Measurements from ENCODE around the gene GCK. TPM values are rescaled to one million over a fixed set of nuclear protein-coding genes. Genes with fewer than 3 reads are reported as not detected.

GCK gene
- total RNA-seq, 4 donors from 2014 or later, result 0.52 TPM; not detected in 3

DNA sequence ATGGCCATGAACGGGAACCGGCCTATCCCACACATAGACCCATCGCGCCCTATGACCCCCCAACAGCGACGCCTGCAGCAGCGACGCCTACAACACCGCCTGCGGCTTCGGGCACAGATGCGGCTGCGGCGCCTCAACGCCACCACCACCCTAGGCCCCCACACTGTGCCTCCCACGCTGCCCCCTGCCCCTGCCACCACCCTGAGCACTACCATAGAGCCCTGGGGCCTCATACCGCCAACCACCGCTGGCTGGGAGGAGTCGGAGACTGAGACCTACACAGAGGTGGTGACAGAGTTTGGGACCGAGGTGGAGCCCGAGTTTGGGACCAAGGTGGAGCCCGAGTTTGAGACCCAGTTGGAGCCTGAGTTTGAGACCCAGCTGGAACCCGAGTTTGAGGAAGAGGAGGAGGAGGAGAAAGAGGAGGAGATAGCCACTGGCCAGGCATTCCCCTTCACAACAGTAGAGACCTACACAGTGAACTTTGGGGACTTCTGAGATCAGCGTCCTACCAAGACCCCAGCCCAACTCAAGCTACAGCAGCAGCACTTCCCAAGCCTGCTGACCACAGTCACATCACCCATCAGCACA lies 75.4 kb downstream of the GCK start:
- no peak overlapping the region for H3K4me3 ChIP-seq
- 90% methylated on average over 15 of the region's 24 CpGs for WGBS
- DNase-seq (ENCODE audit: low spot score in 2 of 2), result no peak
- no peaks in the 10 kb centered on the region for H3K9me3 ChIP-seq
- no peak overlapping the region for H3K27ac ChIP-seq
- H3K4me1 ChIP-seq, result peaks cover 7% of the 10 kb centered on the region
- TF ChIP-seq EP300 (IDR thresholded peaks at IDR 0.05), result no peak
- TF ChIP-seq, protein P1, sequence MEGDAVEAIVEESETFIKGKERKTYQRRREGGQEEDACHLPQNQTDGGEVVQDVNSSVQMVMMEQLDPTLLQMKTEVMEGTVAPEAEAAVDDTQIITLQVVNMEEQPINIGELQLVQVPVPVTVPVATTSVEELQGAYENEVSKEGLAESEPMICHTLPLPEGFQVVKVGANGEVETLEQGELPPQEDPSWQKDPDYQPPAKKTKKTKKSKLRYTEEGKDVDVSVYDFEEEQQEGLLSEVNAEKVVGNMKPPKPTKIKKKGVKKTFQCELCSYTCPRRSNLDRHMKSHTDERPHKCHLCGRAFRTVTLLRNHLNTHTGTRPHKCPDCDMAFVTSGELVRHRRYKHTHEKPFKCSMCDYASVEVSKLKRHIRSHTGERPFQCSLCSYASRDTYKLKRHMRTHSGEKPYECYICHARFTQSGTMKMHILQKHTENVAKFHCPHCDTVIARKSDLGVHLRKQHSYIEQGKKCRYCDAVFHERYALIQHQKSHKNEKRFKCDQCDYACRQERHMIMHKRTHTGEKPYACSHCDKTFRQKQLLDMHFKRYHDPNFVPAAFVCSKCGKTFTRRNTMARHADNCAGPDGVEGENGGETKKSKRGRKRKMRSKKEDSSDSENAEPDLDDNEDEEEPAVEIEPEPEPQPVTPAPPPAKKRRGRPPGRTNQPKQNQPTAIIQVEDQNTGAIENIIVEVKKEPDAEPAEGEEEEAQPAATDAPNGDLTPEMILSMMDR (IDR thresholded peaks at IDR 0.05), result no peak
- TF ChIP-seq POLR2A (IDR thresholded peaks at IDR 0.05), result no peak
- no peak for TF ChIP-seq POLR2AphosphoS5 (IDR thresholded peaks at IDR 0.05)
- no peaks in the 10 kb centered on the region for H3K27me3 ChIP-seq
- peaks cover 90% of the 10 kb centered on the region for H3K36me3 ChIP-seq

DNA sequence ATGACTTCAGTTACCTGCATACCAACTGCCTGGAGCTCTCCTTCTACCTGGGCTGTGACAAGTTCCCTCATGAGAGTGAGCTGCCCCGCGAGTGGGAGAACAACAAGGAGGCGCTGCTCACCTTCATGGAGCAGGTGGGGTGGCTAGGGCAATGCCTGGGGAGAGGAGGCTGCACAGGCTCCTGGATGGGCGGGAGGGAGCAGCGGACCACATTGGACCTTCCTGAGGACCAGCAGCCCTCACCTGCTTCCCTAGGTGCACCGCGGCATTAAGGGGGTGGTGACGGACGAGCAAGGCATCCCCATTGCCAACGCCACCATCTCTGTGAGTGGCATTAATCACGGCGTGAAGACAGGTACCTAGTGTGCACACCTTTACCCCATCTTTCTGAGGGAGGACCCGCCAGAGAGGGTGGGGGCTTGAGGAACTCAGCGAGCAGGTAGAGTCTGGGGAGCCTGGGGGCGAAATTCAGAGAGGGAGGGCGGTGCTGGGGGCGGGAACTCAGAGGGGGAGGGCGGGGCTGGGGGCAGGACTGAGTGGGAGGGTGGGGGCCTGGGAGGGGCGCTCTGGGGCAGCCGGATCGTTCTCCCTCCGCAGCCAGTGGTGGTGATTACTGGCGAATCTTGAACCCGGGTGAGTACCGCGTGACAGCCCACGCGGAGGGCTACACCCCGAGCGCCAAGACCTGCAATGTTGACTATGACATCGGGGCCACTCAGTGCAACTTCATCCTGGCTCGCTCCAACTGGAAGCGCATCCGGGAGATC lies 76.1 kb downstream of the GCK start:
- peaks cover 90% of the 10 kb centered on the region for H3K36me3 ChIP-seq
- no peak overlapping the region for H3K4me3 ChIP-seq
- 74% methylated on average over 20 of the region's 34 CpGs for WGBS
- H3K27ac ChIP-seq, result no peak overlapping the region
- no peaks in the 10 kb centered on the region for H3K9me3 ChIP-seq
- H3K27me3 ChIP-seq, result no peaks in the 10 kb centered on the region
- DNase-seq (ENCODE audit: low spot score in 2 of 2), result no peak
- TF ChIP-seq EP300 (IDR thresholded peaks at IDR 0.05) (no peak), POLR2AphosphoS5 (IDR thresholded peaks at IDR 0.05) (no peak), POLR2A (IDR thresholded peaks at IDR 0.05) (no peak)
- TF ChIP-seq, protein P1 (IDR thresholded peaks at IDR 0.05), result no peak
- peaks cover 7% of the 10 kb centered on the region for H3K4me1 ChIP-seq

DNA sequence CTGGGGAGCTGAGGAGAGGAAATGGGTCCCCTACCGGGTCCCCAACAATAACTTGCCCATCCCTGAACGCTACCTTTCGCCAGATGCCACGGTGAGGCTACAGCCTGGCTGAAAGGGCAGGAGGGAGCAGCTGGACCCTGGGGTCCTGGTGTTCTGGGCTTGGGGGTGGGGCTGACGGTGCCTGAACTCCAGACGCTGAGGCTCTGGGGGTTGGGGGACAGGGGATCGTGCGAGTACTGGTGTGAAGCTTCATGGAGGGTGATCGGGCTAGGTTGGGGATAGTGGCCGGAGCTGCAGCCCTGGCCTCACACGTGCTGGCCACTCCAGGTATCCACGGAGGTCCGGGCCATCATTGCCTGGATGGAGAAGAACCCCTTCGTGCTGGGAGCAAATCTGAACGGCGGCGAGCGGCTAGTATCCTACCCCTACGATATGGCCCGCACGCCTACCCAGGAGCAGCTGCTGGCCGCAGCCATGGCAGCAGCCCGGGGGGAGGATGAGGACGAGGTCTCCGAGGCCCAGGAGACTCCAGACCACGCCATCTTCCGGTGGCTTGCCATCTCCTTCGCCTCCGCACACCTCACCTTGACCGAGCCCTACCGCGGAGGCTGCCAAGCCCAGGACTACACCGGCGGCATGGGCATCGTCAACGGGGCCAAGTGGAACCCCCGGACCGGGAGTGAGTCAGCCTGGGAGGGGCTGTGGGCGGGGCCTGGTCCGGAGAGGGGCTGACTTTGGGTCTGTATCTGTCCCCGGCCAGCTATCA lies 76.8 kb downstream of the GCK start:
- TF ChIP-seq, protein P1 (IDR thresholded peaks at IDR 0.05), result no peak
- TF ChIP-seq EP300 (IDR thresholded peaks at IDR 0.05), result no peak
- TF ChIP-seq POLR2AphosphoS5 (IDR thresholded peaks at IDR 0.05), result no peak
- no peak for TF ChIP-seq POLR2A (IDR thresholded peaks at IDR 0.05)
- Histone ChIP-seq H3K27ac (no peak overlapping the region), H3K4me3 (no peak overlapping the region), H3K27me3 (no peaks in the 10 kb centered on the region), H3K9me3 (no peaks in the 10 kb centered on the region), H3K36me3 (peaks cover 90% of the 10 kb centered on the region), H3K4me1 (peaks cover 9% of the 10 kb centered on the region)
- 87% methylated on average over 21 of the region's 41 CpGs for WGBS
- DNase-seq (ENCODE audit: low spot score in 2 of 2), result no peak

DNA sequence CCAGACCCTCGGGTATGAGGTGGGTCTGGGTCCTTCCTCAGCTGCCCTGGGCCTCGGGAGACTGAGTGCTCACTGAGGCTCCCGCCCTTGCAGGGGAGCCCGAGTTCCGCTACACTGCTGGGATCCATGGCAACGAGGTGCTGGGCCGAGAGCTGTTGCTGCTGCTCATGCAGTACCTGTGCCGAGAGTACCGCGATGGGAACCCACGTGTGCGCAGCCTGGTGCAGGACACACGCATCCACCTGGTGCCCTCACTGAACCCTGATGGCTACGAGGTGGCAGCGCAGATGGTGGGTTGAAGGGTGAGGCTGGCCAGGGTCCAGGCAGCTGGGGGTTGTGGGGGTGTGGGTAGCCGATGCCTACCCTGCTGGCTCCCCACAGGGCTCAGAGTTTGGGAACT lies 77.5 kb downstream of the GCK start:
- H3K27me3 ChIP-seq, result no peaks in the 10 kb centered on the region
- DNase-seq (ENCODE audit: low spot score in 2 of 2), result no peak
- TF ChIP-seq, protein P1 (IDR thresholded peaks at IDR 0.05), result no peak
- TF ChIP-seq EP300 (IDR thresholded peaks at IDR 0.05), result no peak
- no peak for TF ChIP-seq POLR2AphosphoS5 (IDR thresholded peaks at IDR 0.05)
- no peak for TF ChIP-seq POLR2A (IDR thresholded peaks at IDR 0.05)
- H3K9me3 ChIP-seq, result no peaks in the 10 kb centered on the region
- H3K36me3 ChIP-seq, result peaks cover 85% of the 10 kb centered on the region
- H3K4me3 ChIP-seq, result no peak overlapping the region
- H3K4me1 ChIP-seq, result peaks cover 16% of the 10 kb centered on the region
- 86% methylated on average over 8 of the region's 16 CpGs for WGBS
- no peak overlapping the region for H3K27ac ChIP-seq
